ENCODE data around the gene WNT3A. TPM values are rescaled to one million over a fixed set of nuclear protein-coding genes. Genes with fewer than 3 reads are reported as not detected.

WNT3A gene
- polyA plus RNA-seq, 1 of the 3 experiments (the other 2 are of a cell fraction), result not detected

DNA sequence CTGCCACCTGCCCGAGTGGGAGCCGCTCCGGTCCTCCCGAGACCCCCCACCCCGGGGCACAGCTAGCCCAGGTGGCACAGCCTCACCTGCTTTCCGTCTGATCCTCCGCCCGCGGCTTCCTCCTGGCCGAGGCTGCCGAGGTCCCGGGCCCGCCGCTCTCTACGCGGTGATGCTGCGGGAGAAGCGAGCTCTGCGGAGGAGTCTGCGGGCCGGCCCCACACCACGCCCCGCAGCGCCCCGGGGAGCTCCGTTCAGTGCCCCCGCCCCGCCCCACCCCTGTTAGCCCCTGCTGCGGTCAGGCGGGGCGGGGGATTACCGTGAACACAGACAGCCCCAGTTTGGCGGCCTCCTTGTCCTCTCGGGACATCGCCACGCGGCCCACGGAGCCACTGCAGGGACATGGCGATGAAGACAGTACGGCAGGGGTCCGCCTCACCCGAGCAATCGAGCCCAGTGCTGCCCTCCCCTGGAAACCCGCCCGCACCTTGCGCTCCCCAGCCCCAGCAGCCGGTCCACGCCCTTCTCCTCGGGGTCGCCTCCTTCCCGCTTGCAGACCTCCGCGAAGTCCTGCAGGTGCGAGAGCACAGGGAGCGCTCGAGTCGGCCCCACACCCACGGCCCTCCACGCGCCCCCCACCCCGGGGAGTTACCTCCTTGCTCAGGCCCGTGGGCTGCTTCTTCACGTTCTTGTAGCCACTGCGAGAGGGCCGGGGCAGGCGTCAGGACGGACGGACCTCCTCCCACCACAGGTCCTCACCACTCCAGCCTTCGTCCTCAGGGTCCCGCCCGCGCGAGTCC is 95.4 kb downstream of the WNT3A start:
- TF ChIP-seq, protein P1, sequence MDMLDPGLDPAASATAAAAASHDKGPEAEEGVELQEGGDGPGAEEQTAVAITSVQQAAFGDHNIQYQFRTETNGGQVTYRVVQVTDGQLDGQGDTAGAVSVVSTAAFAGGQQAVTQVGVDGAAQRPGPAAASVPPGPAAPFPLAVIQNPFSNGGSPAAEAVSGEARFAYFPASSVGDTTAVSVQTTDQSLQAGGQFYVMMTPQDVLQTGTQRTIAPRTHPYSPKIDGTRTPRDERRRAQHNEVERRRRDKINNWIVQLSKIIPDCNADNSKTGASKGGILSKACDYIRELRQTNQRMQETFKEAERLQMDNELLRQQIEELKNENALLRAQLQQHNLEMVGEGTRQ (IDR thresholded peaks at IDR 0.05; ENCODE audit: borderline replicate concordance, low read depth, low read length), result no peak
- no peak for TF ChIP-seq TAF1 (IDR thresholded peaks at IDR 0.05; ENCODE audit: borderline replicate concordance, low read depth, low read length)
- TF ChIP-seq, protein P2, sequence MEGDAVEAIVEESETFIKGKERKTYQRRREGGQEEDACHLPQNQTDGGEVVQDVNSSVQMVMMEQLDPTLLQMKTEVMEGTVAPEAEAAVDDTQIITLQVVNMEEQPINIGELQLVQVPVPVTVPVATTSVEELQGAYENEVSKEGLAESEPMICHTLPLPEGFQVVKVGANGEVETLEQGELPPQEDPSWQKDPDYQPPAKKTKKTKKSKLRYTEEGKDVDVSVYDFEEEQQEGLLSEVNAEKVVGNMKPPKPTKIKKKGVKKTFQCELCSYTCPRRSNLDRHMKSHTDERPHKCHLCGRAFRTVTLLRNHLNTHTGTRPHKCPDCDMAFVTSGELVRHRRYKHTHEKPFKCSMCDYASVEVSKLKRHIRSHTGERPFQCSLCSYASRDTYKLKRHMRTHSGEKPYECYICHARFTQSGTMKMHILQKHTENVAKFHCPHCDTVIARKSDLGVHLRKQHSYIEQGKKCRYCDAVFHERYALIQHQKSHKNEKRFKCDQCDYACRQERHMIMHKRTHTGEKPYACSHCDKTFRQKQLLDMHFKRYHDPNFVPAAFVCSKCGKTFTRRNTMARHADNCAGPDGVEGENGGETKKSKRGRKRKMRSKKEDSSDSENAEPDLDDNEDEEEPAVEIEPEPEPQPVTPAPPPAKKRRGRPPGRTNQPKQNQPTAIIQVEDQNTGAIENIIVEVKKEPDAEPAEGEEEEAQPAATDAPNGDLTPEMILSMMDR (IDR thresholded peaks at IDR 0.05), result peak; percentile 24; the same call in 1 of the 2 replicates
- TF ChIP-seq RFX5 (IDR thresholded peaks at IDR 0.05; ENCODE audit: low read length), result no peak
- no peak for TF ChIP-seq RAD21 (IDR thresholded peaks at IDR 0.05; ENCODE audit: low read length)
- TF ChIP-seq EP300 (IDR thresholded peaks at IDR 0.05; ENCODE audit: borderline replicate concordance in 1 of 2, low read depth in 1 of 2, low read length in 1 of 2), result no peak
- no peak for TF ChIP-seq ELF1 (IDR thresholded peaks at IDR 0.05)
- no peak for TF ChIP-seq FOXJ3 (CRISPR knock-in tag; IDR thresholded peaks at IDR 0.05)
- TF ChIP-seq SMC3 (IDR thresholded peaks at IDR 0.05; ENCODE audit: low read depth, low read length), result peak; percentile 29; the same call in 1 of the 2 replicates
- no peak for TF ChIP-seq EZH2phosphoT487 (IDR thresholded peaks at IDR 0.05; ENCODE audit: borderline replicate concordance, low read depth)
- TF ChIP-seq TCF12 (IDR thresholded peaks at IDR 0.05), result no peak
- no peak for TF ChIP-seq GATA2 (CRISPR knock-in tag; IDR thresholded peaks at IDR 0.05)
- TF ChIP-seq, protein P3, sequence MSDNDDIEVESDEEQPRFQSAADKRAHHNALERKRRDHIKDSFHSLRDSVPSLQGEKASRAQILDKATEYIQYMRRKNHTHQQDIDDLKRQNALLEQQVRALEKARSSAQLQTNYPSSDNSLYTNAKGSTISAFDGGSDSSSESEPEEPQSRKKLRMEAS (IDR thresholded peaks at IDR 0.05; ENCODE audit: low read depth), result no peak
- peak; percentile 10; the same call in 1 of the 2 replicates for TF ChIP-seq MXI1 (IDR thresholded peaks at IDR 0.05; ENCODE audit: low read depth, low read length)
- no peak for TF ChIP-seq NFIC (IDR thresholded peaks at IDR 0.05; ENCODE audit: borderline replicate concordance)
- no peak for TF ChIP-seq FOXM1 (IDR thresholded peaks at IDR 0.05; ENCODE audit: low read depth)
- TF ChIP-seq CHD2 (IDR thresholded peaks at IDR 0.05; ENCODE audit: low read length, partially characterized antibody), result no peak
- TF ChIP-seq, protein P4, sequence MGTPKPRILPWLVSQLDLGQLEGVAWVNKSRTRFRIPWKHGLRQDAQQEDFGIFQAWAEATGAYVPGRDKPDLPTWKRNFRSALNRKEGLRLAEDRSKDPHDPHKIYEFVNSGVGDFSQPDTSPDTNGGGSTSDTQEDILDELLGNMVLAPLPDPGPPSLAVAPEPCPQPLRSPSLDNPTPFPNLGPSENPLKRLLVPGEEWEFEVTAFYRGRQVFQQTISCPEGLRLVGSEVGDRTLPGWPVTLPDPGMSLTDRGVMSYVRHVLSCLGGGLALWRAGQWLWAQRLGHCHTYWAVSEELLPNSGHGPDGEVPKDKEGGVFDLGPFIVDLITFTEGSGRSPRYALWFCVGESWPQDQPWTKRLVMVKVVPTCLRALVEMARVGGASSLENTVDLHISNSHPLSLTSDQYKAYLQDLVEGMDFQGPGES (IDR thresholded peaks at IDR 0.05; ENCODE audit: low read depth, low read length), result no peak
- TF ChIP-seq GABPA (IDR thresholded peaks at IDR 0.05; ENCODE audit: low read depth), result no peak
- TF ChIP-seq, protein P5, sequence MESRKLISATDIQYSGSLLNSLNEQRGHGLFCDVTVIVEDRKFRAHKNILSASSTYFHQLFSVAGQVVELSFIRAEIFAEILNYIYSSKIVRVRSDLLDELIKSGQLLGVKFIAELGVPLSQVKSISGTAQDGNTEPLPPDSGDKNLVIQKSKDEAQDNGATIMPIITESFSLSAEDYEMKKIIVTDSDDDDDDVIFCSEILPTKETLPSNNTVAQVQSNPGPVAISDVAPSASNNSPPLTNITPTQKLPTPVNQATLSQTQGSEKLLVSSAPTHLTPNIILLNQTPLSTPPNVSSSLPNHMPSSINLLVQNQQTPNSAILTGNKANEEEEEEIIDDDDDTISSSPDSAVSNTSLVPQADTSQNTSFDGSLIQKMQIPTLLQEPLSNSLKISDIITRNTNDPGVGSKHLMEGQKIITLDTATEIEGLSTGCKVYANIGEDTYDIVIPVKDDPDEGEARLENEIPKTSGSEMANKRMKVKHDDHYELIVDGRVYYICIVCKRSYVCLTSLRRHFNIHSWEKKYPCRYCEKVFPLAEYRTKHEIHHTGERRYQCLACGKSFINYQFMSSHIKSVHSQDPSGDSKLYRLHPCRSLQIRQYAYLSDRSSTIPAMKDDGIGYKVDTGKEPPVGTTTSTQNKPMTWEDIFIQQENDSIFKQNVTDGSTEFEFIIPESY (IDR thresholded peaks at IDR 0.05; ENCODE audit: borderline replicate concordance, low read depth), result no peak
- Histone ChIP-seq H3K4me1 (ENCODE audit: control insufficient read depth in 1 of 2, insufficient read depth in 2 of 2, low read depth in 1 of 2, low read length in 1 of 2) (peaks cover 4 to 25% of the 10 kb centered on the region in 2 experiments; a peak in 3 of 4 replicates), H3K36me3 (replicated peaks in 1 of 2; ENCODE audit: control insufficient read depth in 1 of 2, insufficient read depth in 2 of 2, low read length in 1 of 2) (peaks cover 33 to 54% of the 10 kb centered on the region in 2 experiments), H3K4me3 (ENCODE audit: low read depth in 2 of 2, low read length in 1 of 2) (peak overlapping the region; percentile 83 to 98), H3K79me2 (ENCODE audit: insufficient read depth) (peaks cover 61% of the 10 kb centered on the region), H3K9me2 (no peaks in the 10 kb centered on the region), H4K20me1 (ENCODE audit: insufficient read depth) (peaks cover 47% of the 10 kb centered on the region), H2AFZ (ENCODE audit: low read depth) (no peak overlapping the region), H3K9ac (peak overlapping the region; percentile 78; the same call in 1 of the 2 replicates), H3K27me3 (ENCODE audit: insufficient read depth) (no peaks in the 10 kb centered on the region), H3K4me2 (peak overlapping the region; percentile 77), H3K27ac (ENCODE audit: low read depth in 2 of 2, low read length in 1 of 2) (no peak overlapping the region; a peak in 1 of 4 replicates), H3K9me3 (no peaks in the 10 kb centered on the region), H3F3A (replicated peaks; ENCODE audit: insufficient read depth) (peaks cover 31% of the 10 kb centered on the region)
- POLR2A ChIA-PET, result interaction anchor here (0.9 kb wide), 1 partner anchor 20 kb away, joined by 4 read pairs; no protein-coding TSS in a partner anchor
- 11% methylated on average over 7 of the region's 73 CpGs for WGBS (ENCODE audit: low lambda C conversion rate)
- CTCF ChIA-PET, result interaction anchor here (1.1 kb wide), 1 partner anchor 103 kb away, joined by 3 read pairs; no protein-coding TSS in a partner anchor
- peak; percentile 86 for DNase-seq

Measured in SK-N-SH (cell line).